Posterior vena cava (tissue), 2 donors: ENCODE results near the gene CLSTN1. TPM values are rescaled to one million over a fixed set of nuclear protein-coding genes. Genes with fewer than 3 reads are reported as not detected.
A peak's percentile ranks its signal among the peaks of the same experiment; 100 is the strongest.

Experiments used
- DNase-seq: peaks from one replicate; pipeline ENCODE4 v3.0.0-alpha.2; 2020; ENCODE audit warnings: low spot score
- intact Hi-C, 2 donors: fragments of 100-400 bp; cut with DNase I; formaldehyde crosslinking; loops; one replicate each; pipeline versions ENCODE4 v1.14.1 to v1.14.2; 2022 to 2023
- total RNA-seq, 2 donors: library from RNA; stranded (reverse); fragmentation: NEBNext Ultra II Directional; extraction: Animal tissue kit (Norgen Biotek cat#: 25700); gene quantifications; one replicate each; pipeline ENCODE4 v1.2.1, GENCODE V29; 2021
- donor health status: DM: yes; HTN: yes; CAD: no.
- donor health status: DM: yes; HTN: yes; CAD: no.

Gene CLSTN1
- total RNA-seq, 2 donors from 2014 or later, result 59.8 to 77.9 TPM

DNA sequence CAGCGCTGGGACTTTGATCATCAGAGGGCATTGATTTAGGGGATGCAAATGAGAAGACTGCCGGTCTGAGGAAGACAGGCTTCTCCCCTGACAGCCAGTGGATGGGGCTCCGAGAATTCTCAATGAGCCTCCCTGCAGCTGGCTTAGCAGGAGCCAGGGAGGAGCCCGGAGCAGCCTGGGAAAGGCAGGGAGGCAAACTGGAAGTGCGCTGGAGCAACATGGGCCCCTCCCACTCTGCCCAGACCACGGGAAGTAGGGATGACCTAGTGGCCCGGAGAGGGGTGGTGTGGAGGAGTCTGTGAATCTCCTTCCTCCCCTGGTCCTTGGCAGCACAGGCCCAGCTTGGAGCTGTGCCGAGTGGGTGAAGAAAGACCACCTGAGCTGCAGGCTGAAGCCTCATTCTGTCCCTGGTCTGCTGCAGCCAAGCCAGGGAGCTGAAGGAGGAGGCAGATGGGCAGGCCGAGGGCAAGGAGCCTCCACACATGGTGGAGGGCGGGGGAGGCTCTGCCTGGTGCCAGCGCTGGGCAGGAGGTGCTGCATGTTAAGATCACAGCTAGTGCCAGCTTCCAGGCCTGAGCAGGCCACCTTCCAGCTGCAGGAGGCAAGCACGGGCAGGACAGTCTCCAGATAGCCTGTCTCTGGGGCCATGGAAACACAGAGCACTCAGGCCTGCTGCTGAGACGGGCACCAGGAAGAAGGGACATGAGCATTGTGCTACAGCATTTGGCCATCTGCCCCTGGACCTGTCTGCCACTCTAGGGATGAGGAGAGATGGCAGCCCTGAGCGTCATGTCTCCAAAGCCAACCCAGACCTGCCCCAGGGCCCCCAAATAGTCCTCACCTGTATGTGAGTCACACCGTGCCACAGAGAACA is 12.2 kb upstream of the CLSTN1 start:
- intact Hi-C loops, result no loop called here
- DNase-seq, result peak; percentile 77

DNA sequence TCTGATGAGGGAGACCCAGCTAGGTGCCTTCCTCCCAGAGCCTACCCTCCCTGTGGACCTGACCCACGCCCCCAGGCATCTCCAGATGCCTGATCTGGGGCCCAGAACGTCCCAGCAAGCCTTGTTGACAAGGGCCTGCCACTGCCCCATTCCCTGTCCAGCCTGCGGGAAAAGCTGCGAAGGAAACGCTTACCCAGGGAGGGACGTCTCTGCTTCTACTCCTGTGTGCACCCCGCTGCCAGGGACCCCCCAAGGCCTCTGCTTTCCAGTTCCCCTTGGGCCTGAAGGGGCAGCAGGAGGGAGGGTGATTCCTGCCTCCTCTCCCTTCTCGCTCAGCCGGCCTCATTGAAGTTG is 11.6 kb upstream of the CLSTN1 start:
- intact Hi-C loops, result no loop called here
- DNase-seq, result peak; percentile 47

DNA sequence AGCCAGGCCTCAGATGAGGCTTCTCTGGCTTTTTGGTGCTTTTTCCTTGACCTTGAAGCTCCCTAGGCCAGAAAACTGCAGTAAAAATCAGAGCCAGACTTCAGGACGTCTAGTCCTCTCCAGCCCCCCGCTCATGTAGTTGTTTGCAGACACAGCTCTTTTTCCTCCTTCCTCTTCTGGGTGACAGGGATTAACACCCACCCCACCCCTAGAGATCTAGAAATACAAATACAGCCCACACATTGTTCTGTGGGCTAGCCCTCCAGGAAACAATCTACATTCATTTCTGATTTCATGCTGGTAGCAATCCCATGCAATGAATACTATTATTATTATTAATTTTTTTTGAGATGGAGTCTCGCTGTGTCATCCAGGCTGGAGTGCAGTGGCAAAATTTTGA is 9.9 kb upstream of the CLSTN1 start:
- intact Hi-C loops, result no loop called here
- DNase-seq, result no peak

DNA sequence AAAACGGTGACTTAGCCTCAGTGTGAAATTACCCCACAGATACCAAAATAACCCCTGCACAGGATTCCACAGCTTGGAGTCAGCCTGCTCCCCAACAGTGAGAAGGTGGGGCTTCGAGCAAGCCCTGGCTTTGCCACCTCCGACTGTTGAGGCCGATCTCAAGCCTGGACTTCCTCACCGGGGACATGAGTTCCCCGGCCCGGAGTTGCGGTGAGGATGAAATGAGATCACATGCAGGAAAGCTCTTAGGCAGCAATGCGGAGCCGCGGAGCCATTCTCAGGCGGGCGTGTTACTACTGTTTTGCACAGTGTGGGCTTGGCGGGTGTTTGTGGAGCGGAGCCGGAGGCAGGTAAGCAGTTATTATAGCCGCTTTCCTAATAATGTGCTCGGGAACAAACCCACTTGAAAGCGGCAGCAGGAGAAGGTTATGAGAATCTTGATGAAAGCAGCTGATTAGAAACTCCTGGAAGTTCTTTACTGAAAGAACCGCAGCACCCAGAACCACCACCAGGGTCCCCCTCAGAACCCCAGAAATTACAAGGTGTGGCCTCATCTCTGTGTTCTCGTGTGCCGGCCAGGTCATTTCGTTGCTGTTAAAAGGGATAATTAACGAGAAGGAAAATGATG is 3.9 kb upstream of the CLSTN1 start:
- intact Hi-C loops, result no loop called here
- DNase-seq, result peak; percentile 82

DNA sequence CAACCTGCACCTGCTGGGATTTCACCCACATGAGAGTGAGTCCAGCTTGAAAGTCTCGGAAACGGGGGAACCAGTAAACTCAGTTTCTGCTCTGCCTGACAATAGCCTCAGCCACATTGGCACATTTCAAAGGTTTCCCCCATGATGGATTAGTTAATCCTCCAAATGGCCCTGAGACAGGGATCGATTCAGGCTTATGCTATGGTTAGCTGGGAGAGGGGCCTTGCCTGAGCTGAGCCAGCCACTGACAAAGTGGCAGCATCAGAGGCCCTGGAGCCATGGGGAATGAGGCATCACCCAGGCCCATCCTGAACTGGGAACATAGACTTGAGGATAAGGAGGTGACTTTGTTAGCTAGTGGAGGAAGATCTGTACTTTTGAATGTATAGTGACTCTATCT is 2.9 kb upstream of the CLSTN1 start:
- no peak for DNase-seq
- intact Hi-C loops, result no loop called here

DNA sequence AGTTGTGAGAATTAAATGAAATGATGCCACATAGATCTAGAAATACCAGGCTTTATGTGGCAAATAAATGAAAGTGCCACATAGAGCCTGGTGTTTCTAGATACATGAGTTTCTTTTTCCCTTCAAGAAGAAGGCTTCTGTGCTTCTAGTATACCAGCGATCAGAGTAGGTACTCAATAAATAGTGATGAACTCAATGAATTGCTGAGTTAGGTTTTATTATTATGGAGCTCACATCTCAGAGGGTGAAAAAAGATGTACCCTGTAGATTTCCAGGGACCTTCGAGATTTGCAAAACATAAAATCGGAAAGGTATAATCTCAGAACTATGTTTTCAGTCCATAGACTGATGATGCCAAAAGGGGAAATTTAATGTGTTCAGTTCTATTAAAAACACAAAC is 2.3 kb upstream of the CLSTN1 start:
- no peak for DNase-seq
- intact Hi-C loops, result no loop called here

DNA sequence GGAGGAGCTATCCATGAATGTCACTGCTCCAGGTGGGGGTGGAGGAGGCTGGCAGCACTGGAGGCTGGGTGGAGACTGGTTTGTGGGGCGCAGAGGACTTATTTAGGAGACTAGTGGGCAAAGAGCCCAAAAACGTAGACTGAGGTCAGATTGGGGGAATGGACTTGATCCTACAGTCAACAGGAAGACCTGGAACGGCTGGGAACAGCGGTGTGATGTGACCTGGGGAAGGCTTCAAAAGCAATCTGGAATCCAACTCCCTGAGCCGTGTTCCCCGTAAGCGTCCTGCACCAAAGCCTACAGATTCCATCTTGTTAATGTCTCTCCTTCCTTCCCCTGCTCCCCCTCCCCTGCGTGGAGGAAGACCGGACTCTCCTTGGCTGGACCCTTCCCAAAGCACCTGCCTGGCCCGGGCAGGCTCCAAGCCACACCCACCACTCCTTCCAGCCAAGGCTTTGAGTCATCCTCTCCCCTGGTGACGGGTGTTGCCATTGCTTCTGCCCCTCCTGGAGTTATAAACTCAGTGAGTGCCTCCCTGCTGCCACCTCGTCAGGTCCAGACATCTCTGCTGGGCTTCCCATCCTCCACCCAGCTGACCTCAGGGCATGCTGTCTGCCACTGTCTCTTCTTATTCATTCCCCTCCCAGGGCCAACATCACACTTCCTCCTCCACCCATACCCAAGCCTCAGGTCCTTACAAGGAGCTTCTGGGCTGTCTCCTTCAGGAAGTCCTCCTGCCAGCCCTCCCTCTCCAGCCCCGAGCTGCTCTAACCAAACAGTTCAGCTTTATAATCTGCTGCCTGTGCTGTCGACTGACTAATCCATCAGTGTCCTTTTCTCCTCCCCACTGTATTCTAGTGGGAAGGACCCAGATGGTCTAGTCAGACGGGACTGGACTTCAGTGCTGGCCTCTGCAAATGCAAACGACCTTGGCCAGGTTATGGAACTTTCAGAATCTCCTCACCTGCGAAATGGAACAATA is 1.6 kb upstream of the CLSTN1 start:
- intact Hi-C loops, result no loop called here
- DNase-seq, result peak; percentile 81

DNA sequence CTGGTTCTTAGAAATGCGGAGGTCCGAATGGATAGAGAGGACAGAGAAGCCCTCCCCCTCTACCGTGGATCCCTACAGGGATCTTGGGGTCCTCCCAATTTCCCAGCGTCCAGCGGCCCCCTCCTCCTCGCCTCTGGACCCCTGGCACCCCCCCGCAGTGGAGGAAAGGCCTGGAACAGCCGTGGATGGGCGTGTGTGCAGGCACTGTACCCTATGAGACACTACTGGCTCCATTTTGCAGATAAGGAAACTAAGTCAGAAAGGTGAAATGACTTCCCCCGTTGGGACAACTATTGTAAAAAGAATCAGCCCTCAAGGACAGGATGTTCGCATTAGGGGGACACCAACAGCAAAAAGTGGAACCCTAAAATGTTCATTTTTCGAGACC is 931 bp upstream of the CLSTN1 start:
- no peak for DNase-seq

DNA sequence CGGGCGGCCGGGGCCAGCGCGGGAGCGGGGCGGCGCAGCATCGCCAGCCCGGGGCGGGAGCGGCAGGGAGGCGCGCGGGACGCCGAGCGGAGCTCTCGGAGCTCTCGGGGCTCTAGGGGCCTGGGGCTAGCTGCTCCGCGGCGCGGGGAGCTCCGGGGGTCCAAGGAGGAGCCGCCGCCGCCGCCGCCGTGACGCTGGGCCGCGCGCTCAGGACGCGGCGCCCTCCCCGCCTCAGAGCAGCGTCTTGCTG is 147 bp downstream of the CLSTN1 start:
- intact Hi-C loops, result no loop called here
- no peak for DNase-seq

More for the DNA sequence above, 931 bp upstream of the CLSTN1 start:
- intact Hi-C loops, result no loop called here

DNA sequence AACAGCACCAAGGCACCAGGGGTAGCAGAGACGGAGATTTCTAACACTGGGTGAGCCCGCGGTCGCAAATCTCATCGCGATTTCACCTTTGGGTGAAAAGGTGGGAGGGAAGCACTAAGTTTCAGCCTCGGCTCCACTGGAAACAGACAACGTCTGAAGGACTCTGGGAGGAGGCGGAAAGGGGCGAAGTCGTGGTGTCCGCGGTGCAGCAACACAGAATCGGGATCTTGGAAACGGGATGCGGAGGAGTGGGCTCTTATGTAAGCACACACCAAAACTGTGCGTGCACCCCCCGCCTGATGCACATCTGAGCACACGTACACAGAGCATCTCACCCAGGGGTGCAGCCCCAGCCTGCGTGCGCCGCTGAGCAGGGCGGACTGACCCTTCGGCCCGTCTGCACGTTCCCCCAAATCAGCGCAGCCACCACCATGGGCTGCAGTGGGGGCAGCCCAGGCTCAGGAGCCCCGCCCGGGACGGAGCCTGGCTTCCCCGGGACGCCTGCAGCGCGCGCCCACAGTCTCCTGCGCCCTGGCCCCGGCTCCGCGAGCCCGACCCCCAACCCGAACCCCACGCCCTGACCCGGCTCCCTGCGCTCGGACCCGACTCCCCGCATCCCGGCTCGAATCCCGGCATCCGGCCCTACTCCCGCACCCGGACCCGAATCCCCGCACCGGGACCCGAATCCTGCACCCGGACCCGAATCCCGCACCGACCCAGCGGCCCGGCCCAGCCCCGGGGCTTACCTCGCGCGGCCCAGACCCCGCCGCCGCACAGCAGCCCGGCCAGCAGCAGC is 670 bp downstream of the CLSTN1 start:
- DNase-seq, result no peak
- intact Hi-C loops, result no loop called here

DNA sequence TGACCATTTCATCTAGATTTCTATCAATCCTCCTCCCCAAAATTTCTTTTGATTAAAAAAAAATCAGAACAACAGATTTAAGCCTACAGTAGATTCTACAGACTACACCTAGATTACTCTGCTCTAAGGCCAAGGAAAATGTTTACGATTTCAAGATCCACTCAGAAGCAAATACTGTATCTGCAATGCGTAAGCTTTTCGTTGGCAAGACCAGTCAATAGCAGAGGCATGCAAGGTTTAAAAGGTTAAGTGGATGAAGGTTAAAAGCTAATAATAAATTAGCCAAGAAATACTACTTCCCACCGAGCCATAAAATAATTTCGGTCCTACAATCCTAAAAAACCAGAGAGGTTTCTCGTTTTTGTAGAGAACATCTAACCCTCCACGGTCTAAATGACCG is 1.3 kb downstream of the CLSTN1 start:
- DNase-seq, result no peak
- intact Hi-C loops, result no loop called here

DNA sequence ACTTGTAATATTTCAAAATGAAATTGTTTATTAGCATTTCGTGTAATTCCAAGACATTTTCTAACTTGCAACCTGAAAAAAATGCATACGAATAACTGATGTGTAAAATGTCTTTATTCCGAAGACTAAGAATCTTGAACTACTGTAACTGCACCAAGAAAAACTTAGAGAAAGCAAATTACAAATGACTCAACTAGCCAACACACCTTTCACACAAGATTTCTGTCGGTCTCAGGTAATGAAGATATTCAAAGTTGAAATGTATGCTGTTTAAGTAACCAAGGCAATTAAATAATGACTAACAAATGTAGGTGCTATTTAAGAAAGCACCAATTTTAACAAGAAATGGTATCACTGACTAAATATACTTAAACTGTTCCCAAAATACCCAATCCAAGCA is 2.1 kb downstream of the CLSTN1 start:
- DNase-seq, result no peak
- intact Hi-C loops, result no loop called here

DNA sequence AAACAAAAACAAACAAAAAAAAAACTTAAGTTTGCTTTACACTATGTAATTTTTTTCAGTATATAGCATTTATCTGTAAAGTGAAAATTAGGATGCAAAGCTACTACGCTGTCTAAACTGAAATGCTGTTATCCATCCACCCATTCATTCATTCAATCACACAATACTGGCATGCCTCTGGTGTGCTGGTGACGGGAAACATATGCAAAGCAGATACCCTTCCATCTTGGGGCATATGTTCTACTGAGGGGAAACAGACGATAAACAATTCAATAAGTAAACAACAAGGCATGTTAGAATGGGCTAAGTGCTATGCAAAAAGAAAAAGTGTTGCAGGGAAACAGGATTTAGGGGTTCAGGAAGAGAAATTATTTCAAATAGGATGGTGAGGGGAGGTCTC is 3.2 kb downstream of the CLSTN1 start:
- intact Hi-C loops, result no loop called here
- DNase-seq, result no peak

DNA sequence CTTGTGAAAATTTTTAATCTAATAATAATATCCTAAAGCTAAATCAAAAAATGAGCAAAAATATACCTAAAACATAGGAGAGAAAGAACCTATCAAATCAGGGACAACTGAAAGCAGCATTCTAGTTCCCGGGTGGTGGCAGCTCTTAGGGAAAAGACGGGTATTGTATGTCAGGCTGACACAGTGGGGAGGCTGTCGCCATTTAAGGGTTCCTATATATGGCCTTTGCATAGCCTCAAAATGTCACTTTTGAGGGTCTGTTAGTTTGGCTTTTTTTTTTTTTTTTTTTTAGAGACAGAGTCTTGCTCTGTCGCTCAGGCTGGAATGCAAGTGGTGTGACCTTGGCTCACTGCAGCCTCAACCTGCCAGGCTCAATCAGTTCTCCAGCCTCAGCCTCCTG is 6.0 kb downstream of the CLSTN1 start:
- no peak for DNase-seq
- intact Hi-C loops, result no loop called here

DNA sequence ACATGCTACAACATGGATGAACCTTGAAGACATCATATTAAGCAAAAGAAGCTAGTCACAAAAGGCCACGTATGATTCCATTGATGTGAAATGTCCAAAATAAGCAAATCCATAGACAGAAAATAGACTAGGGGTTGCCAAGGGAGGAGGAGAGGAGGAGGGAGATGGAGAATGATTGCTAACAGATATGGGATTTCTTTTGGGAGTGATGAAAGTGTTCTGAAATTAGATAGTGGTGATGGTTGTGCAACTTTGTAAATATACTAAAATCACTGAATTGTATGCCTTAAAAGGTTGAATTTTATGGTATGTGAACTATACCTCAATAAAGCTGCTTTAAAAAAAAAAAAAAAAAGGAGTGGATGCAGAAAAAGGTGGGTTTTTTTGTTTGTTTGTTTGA is 7.6 kb downstream of the CLSTN1 start:
- intact Hi-C loops, result no loop called here
- no peak for DNase-seq

DNA sequence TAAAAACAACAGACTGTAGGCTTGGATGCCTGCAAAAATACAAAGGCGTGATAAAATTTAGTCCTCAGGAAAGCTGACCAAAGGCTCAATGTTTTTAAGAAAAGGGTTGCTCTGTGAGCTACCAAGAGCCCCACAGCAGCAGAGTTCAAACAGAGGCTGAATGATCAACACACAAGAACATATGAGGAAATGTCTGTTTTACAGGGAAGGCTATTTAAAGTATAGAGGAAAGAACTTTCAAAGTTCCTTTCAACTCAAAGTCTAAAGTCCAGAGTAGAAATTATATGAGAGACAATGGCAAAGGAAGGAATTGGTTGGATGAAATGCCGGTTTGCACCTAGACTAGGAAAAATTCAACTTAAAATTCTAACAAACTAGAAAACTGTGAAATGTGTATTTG is 8.6 kb downstream of the CLSTN1 start:
- DNase-seq, result no peak
- intact Hi-C loops, result no loop called here

DNA sequence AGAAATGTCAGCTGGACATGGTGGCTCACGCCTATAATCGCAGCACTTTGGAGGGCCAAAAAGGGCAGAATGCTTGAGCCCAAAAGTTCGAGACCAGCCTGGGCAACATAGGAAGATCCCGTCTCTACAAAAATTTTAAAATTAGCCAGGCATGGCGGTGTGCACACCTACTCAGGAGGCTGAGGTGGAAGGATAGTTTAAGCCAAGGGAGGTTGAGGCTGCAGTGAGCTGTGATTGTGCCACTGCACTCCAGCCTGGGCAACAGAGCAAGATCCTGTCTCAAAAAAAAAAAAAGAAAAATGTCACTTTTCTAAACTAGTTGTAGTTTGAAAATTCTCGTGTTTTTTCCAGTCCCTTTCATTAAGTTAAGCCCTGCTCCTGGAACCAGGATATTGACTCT is 9.1 kb downstream of the CLSTN1 start:
- intact Hi-C loops, result no loop called here
- no peak for DNase-seq

DNA sequence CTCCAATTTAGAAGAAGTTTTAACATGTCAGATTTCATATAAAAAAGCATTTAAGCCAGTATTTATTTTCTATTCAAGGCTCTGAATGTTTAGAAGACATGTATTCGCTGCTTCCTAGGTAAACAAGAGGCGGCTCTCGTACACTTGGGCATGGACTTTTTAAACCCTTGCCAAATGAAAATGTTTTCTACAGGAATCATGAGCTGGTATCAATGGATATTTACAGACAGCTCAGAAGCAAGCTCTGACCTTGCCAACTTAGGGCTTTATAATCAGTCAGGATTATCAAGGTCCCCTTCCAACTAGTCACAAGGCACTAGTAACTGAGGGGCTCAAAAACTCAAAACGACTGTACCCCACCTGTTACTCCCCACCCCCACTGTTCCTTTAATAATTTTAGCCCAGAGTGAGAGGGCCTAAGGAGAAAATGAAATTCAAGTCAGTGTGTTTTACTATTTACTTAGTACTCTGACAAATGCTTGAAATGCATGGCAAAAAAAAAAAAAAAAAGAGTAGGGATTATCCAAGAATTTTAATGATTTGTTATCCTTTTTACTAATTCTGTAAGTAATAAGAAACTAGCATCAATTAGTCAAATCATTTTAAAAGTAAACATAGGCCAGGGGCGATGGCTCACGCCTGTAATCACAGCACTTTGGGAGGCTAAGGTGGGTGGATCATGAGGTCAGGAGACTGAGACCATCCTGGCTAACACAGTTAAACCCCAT is 12.4 kb downstream of the CLSTN1 start:
- DNase-seq, result no peak

DNA sequence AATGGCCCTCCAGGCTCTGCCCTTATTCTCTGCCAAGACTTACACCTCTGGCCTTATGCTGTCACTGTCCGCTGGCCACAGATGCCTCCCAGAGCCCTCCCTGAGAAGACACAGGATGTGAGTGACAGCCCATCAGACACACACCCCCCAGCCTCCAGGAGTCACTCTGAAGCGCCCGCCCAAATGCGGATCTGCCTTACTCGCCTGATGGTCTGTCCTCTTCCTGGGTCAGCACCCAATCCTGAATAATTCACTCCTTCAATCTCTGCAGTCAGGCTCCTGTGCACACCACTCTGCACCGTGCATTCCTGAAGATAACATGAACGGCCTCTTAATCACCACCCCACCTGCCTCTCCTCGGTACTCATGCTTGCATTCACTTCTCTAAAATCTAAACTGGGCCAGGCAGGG is 14.7 kb downstream of the CLSTN1 start:
- intact Hi-C loops, result no loop called here
- DNase-seq, result no peak

More for the DNA sequence above, 12.4 kb downstream of the CLSTN1 start:
- intact Hi-C loops, result no loop called here
